Measurements from ENCODE around the gene CPLX1.

CPLX1 gene

GRCh38 chr4:832108-832507 lies 6.2 kb upstream of the CPLX1 start:
- DNase-seq: no peak

GRCh38 chr4:831483-831805 lies 5.5 kb upstream of the CPLX1 start:
- no peak for DNase-seq

GRCh38 chr4:830601-831482 lies 4.9 kb upstream of the CPLX1 start:
- DNase-seq: no peak

- no peak for DNase-seq
These were observed 4.1 kb upstream of the CPLX1 start for GRCh38 chr4:829761-830600.

- DNase-seq: no peak
These were observed 3.4 kb upstream of the CPLX1 start for GRCh38 chr4:829291-829690.

- no peak for DNase-seq
These were observed 2.8 kb upstream of the CPLX1 start for GRCh38 chr4:828641-829271.

GRCh38 chr4:827209-828081 lies 1.5 kb upstream of the CPLX1 start:
- DNase-seq: no peak

GRCh38 chr4:826508-827208 lies 729 bp upstream of the CPLX1 start:
- no peak for DNase-seq

GRCh38 chr4:825063-825970 lies 612 bp downstream of the CPLX1 start:
- no peak for DNase-seq

GRCh38 chr4:824461-825062 lies 1.4 kb downstream of the CPLX1 start:
- DNase-seq: no peak

GRCh38 chr4:823761-824460 lies 2.0 kb downstream of the CPLX1 start:
- no peak for DNase-seq

GRCh38 chr4:823176-823760 lies 2.7 kb downstream of the CPLX1 start:
- no peak for DNase-seq

- DNase-seq: no peak
These were observed 3.4 kb downstream of the CPLX1 start for GRCh38 chr4:822361-823175.

- no peak for DNase-seq
These were observed 4.3 kb downstream of the CPLX1 start for GRCh38 chr4:821631-822030.

GRCh38 chr4:821181-821591 lies 4.7 kb downstream of the CPLX1 start:
- no peak for DNase-seq

- DNase-seq: no peak
These were observed 5.4 kb downstream of the CPLX1 start for GRCh38 chr4:820230-821172.
